Measurements from ENCODE around the gene PPFIBP1.
"Not testable (repeated sequence)": the region's sequence is repeated elsewhere in the genome, so short reads cannot be mapped to it uniquely, and the experiment has no call there.

Gene PPFIBP1

GRCh38 chr12:27544858-27545257, 20.9 kb downstream of the PPFIBP1 start:
- DNase-seq, result not testable (repeated sequence)

GRCh38 chr12:27545665-27546064, 21.7 kb downstream of the PPFIBP1 start:
- no peak for DNase-seq

GRCh38 chr12:27547592-27547991, 23.6 kb downstream of the PPFIBP1 start:
- DNase-seq, result no peak

- no peak for DNase-seq
Measured at GRCh38 chr12:27548301-27549199, 24.5 kb downstream of the PPFIBP1 start.

- DNase-seq, result no peak
Measured at GRCh38 chr12:27549236-27549800, 25.3 kb downstream of the PPFIBP1 start.

- no peak for DNase-seq
Measured at GRCh38 chr12:27549801-27550652, 26.0 kb downstream of the PPFIBP1 start.

- DNase-seq, result no peak
Measured at GRCh38 chr12:27550653-27550975, 26.6 kb downstream of the PPFIBP1 start.

- no peak for DNase-seq
Measured at GRCh38 chr12:27551172-27551840, 27.3 kb downstream of the PPFIBP1 start.

- DNase-seq, result no peak
Measured at GRCh38 chr12:27552235-27552634, 28.2 kb downstream of the PPFIBP1 start.

GRCh38 chr12:27552886-27553560, 29.0 kb downstream of the PPFIBP1 start:
- DNase-seq, result no peak

GRCh38 chr12:27553941-27554340, 29.9 kb downstream of the PPFIBP1 start:
- DNase-seq, result no peak

- no peak for DNase-seq
Measured at GRCh38 chr12:27554421-27555186, 30.6 kb downstream of the PPFIBP1 start.

- no peak for DNase-seq
Measured at GRCh38 chr12:27555361-27555760, 31.4 kb downstream of the PPFIBP1 start.

- no peak for DNase-seq
Measured at GRCh38 chr12:27555925-27556778, 32.1 kb downstream of the PPFIBP1 start.

- no peak for DNase-seq
Measured at GRCh38 chr12:27560126-27560525, 36.1 kb downstream of the PPFIBP1 start.

GRCh38 chr12:27561535-27562350, 37.7 kb downstream of the PPFIBP1 start:
- no peak for DNase-seq

- no peak for DNase-seq
Measured at GRCh38 chr12:27564612-27565213, 40.7 kb downstream of the PPFIBP1 start.

- DNase-seq, result no peak
Measured at GRCh38 chr12:27566159-27566558, 42.2 kb downstream of the PPFIBP1 start.

- no peak for DNase-seq
Measured at GRCh38 chr12:27566626-27567025, 42.6 kb downstream of the PPFIBP1 start.

Measured in activated CD4-positive, alpha-beta T cell treated with anti-CD3 and anti-CD28 coated beads, Interleukin-2, amount 50 U/mL, for 1 hour (primary cell).